NCI-H2081 treated with DMSO at 0.1 percent for 48 hours (cell line): ENCODE data around the gene MYOCOS.
A peak's percentile ranks its signal among the peaks of the same experiment; 100 is the strongest.
"Not testable (repeated sequence)": the region's sequence is repeated elsewhere in the genome, so short reads cannot be mapped to it uniquely, and the experiment has no call there.

ENCODE experiments used
- DNase-seq: peaks from one replicate; lab custom pipeline; 2025; lab: John Stamatoyannopoulos, UW

Gene MYOCOS

DNA sequence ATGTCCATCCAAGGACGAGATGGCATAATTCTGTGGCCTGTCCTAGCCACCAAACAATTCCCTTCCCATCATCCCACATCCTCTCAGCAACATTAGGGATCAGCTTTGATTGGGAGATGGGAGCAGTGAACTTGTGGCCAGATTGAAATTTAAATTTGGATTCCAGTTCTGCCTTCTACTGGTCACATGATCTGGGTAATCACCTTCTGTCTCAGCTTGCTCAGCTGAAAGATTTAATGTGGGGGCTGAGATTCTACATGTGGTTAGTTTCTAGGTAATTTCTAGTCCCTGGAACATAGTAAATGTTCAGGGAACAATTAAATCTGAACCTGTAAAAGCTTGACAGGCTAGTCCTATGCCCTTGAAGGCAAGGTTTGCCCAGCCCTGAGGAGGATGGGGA, 3.2 kb downstream of the MYOCOS start:
- DNase-seq, result no peak

GRCh38 chr1:171627020-171627419, 5.0 kb downstream of the MYOCOS start:
- no peak for DNase-seq

- no peak for DNase-seq
These were observed 6.2 kb downstream of the MYOCOS start for GRCh38 chr1:171628225-171628624.

DNA sequence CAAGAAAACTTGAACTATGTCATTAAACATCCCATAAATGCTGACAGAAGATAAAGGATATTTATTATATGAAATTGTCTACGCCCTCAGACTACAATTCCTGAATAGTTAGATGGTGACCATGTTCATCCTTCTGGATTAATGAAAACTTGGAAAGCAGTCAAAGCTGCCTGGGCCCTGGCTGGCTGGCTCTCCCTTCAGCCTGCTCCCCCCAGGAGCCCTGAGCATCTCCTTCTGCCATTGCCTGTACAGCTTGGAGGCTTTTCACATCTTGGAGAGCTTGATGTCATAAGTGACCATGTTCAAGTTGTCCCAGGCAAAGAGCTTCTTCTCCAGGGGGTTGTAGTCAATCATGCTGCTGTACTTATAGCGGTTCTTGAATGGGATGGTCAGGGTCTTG, 13.6 kb downstream of the MYOCOS start:
- DNase-seq, result no peak

GRCh38 chr1:171636141-171636540, 14.1 kb downstream of the MYOCOS start:
- no peak for DNase-seq

GRCh38 chr1:171637928-171638576, 16.0 kb downstream of the MYOCOS start:
- DNase-seq, result no peak

DNA sequence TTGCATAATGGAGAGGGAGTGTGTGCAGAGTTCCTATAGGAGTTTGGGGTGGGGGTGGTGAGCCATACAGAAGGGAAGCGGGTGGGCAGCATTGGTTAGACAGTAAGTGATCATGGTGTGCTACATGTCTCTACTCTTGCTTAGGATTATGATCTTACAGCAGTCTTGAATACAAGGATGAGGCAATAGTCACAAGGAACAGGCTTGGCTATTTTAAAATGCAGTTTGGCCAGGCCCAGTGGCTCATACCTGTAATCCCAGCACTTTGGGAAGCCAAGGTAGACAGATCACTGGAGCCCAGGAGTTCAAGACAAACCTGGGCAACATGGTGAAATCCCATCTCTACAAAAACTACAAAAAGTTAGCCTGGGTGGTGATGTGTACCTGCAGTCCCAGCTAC, 18.2 kb downstream of the MYOCOS start:
- no peak for DNase-seq

- DNase-seq, result no peak
These were observed 19.2 kb downstream of the MYOCOS start for GRCh38 chr1:171641076-171641864.

- no peak for DNase-seq
These were observed 20.2 kb downstream of the MYOCOS start for GRCh38 chr1:171642197-171642596.

DNA sequence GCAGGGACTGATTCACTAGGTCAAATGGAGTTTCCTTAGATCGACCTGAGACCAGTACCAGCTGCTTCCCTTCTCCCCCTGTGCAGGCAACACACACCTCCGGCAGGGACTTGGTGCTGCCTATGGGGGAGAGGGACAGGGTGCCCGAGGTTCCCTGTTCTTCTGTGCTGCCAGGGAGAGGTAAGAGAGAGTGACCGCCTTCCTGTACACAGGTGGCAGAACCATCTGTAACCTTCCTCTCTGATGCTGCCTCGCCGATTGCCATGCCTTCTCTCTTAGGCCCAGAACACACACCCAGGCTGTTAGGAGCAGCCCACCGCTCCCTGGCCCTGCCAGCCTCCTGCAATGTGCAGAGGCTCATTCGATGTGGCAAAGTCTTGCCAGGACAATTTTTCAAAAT, 21.1 kb downstream of the MYOCOS start:
- no peak for DNase-seq

GRCh38 chr1:171644805-171645483, 22.9 kb downstream of the MYOCOS start:
- DNase-seq, result peak; percentile 71

GRCh38 chr1:171645553-171646248, 23.7 kb downstream of the MYOCOS start:
- no peak for DNase-seq

DNA sequence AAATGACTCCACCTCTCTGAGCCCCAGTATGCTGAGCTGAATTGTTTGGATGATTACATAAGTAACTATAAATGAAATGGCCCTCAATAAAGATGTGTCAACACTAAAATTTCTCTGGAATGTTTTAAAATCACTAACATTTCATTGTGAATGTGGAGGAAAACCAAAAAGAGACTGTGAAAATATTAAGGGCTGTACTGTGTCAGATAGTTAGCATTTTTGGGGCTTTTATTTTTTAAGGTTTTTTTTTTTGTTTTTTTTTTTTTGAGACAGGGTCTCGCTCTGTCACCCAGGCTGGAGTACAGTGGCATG, 24.2 kb downstream of the MYOCOS start:
- DNase-seq, result no peak

GRCh38 chr1:171652234-171652822, 30.3 kb downstream of the MYOCOS start, which contains the start of gene MYOC:
Gene MYOC (minus strand): TSS chr1:171652688. CDS start chr1:171652611, 77 bp downstream.
- no peak for DNase-seq

- DNase-seq, result no peak
These were observed 31.8 kb downstream of the MYOCOS start for GRCh38 chr1:171653796-171654195.

DNA sequence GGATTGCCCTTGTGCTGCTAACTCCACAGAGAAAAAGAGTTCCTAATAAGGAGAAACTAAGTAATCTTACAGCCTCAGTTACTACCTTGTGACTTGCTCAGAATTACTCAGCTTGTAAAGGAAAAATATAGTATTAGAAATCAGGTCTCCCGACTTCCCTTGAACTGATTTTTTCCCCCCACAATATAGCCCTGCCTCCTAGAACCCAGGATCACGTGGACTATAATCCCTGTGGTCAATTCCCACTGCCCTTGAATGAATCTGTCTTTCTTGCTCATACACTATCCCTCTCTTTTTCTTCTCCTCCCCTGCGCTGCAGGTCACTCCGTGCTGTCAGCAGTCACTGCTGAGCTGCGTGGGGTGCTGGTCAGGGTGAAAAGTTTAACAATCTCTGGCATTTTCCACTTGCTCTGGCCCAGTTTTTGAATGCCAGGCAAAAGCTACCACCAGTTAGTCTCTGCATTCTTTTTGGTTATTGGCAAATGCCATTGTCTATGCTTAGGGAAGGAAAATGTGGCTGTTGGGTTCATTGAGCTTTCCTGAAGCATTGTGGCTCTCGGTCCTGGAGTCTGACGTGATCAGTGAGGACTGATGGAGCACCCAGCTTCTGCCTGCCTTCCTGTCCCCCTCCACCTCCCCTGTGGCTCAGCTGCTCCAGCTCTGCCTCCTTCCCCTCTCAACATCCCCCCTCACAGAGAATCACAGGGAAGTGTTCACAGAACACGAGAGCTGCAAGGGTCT, 32.3 kb downstream of the MYOCOS start:
- no peak for DNase-seq

GRCh38 chr1:171654942-171655745, 33.1 kb downstream of the MYOCOS start:
- no peak for DNase-seq

GRCh38 chr1:171655746-171656116, 33.7 kb downstream of the MYOCOS start:
- DNase-seq, result no peak

- DNase-seq, result not testable (repeated sequence)
These were observed 34.2 kb downstream of the MYOCOS start for GRCh38 chr1:171656206-171656605.

DNA sequence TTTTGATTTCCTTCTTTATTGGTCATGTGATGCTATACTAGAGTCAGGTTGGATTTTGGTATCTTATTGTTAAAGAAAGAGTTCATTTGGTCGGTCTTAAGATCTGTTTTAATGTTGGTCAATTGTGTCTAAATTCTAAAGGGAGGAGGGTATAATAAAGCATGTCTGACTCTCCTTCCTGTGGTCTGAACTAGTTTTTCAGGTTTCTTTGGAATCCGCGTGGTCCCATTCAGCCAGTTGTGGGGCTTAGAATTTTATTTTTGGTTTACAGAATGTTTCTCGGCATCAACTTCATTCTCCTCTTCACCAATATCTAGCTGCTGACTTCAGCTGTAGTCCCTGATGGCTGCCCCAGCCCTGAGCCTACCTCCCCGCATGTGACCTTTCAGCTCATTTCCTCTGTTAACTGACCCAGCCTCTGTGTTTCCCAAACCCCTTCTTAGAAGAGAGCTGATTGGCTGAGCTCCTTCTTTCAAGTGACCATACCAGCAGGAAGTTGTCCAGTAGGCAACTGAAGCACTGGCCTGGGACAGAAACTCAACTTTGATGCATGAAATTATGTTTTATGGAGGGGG, 39.1 kb downstream of the MYOCOS start:
- DNase-seq, result no peak
